HepG2 (cell line): ENCODE measurements around the gene DNAI4. TPM values are rescaled to one million over a fixed set of nuclear protein-coding genes. Genes with fewer than 3 reads are reported as not detected.

Source experiments
- ARNT ChIP-seq: fragments of 450-650 bp; IDR thresholded peaks from 2 replicates; pipeline ENCODE4 v1.6.1; 2017
- BATF2 ChIP-seq: sonication (generic); formaldehyde crosslinking; IDR thresholded peaks from 2 replicates; pipeline ENCODE4 v1.8.0; 2022; ENCODE audit warnings: mild to moderate bottlenecking, missing genetic modification reagents, moderate library complexity
- ERF ChIP-seq: IDR thresholded peaks from 2 replicates; pipeline ENCODE4 v1.6.1; 2018; ENCODE audit warnings: missing biosample characterization, missing genetic modification reagents
- FIP1L1 ChIP-seq: fragments of 200-400 bp; formaldehyde crosslinking; IDR thresholded peaks from 2 replicates; pipeline ENCODE4 v1.6.1; 2018; ENCODE audit warnings: low read depth, mild to moderate bottlenecking, low read length, moderate library complexity, borderline replicate concordance; ENCODE audit not compliant: insufficient read depth
- GPBP1L1 ChIP-seq: sonication (generic); formaldehyde crosslinking; IDR thresholded peaks from 2 replicates; pipeline ENCODE4 v1.5.0; 2020; ENCODE audit warnings: mild to moderate bottlenecking, missing genetic modification reagents
- HNRNPUL1 ChIP-seq: fragments of 200-400 bp; formaldehyde crosslinking; IDR thresholded peaks from 2 replicates; pipeline ENCODE4 v1.6.1; 2017; ENCODE audit warnings: low read depth, mild to moderate bottlenecking, low read length, moderate library complexity
- NFIB ChIP-seq: sonication (generic); formaldehyde crosslinking; IDR thresholded peaks from 2 replicates; pipeline ENCODE4 v1.9.0; 2021; ENCODE audit warnings: missing genetic modification reagents, mild to moderate bottlenecking, borderline replicate concordance
- PLRG1 ChIP-seq: fragments of 450-650 bp; conservative IDR thresholded peaks from 2 replicates; pipeline ENCODE4 v1.6.1; 2016
- SKIL ChIP-seq: sonication (generic); formaldehyde crosslinking; IDR thresholded peaks from 2 replicates; pipeline ENCODE4 v1.8.0; 2022; ENCODE audit warnings: missing genetic modification reagents, mild to moderate bottlenecking, moderate library complexity, borderline replicate concordance
- SNAPC4 ChIP-seq: sonication (generic); formaldehyde crosslinking; IDR thresholded peaks from 2 replicates; pipeline ENCODE4 v1.4.0; 2020; ENCODE audit warnings: mild to moderate bottlenecking, missing genetic modification reagents
- ZFP90 ChIP-seq: sonication (generic); formaldehyde crosslinking; IDR thresholded peaks from 2 replicates; pipeline ENCODE4 v1.8.0; 2022; ENCODE audit warnings: missing genetic modification reagents, mild to moderate bottlenecking, inconsistent platforms, borderline replicate concordance
- ZKSCAN5 ChIP-seq: sonication (generic); formaldehyde crosslinking; IDR thresholded peaks from 2 replicates; pipeline ENCODE4 v1.5.1; 2020; ENCODE audit warnings: mild to moderate bottlenecking, missing genetic modification reagents
- ZNF160 ChIP-seq: sonication (generic); formaldehyde crosslinking; IDR thresholded peaks from 2 replicates; pipeline ENCODE4 v1.8.0; 2022; ENCODE audit warnings: mild to moderate bottlenecking, inconsistent platforms, missing genetic modification reagents
- ZNF572 ChIP-seq: sonication (generic); formaldehyde crosslinking; IDR thresholded peaks from 2 replicates; pipeline ENCODE4 v1.5.1; 2020; ENCODE audit warnings: mild to moderate bottlenecking, missing genetic modification reagents
- ZNF576 ChIP-seq: sonication (generic); formaldehyde crosslinking; IDR thresholded peaks from 2 replicates; pipeline ENCODE4 v1.4.0; 2020; ENCODE audit warnings: mild to moderate bottlenecking, missing genetic modification reagents
- ZXDC ChIP-seq: sonication (generic); formaldehyde crosslinking; IDR thresholded peaks from 2 replicates; pipeline ENCODE4 v1.5.0; 2020; ENCODE audit warnings: mild to moderate bottlenecking, missing genetic modification reagents
- polyA plus RNA-seq, 8 experiments: library from polyadenylated mRNA; depleted of rRNA in 3 of 8; stranded (reverse) in 7 of 8; unstranded in 1 of 8; fragments of >200 nt; fragmentation: Illumina TruSeq in 4 of 8; extraction: Trizol in 4 of 8; gene quantifications; 2 replicates each; pipeline versions ENCODE4 v1.2.1 to v1.2.3, GENCODE V29; 2011 to 2016; ENCODE audit warnings: low read depth in 4 of 8, missing spikeins in 1 of 8, mixed read lengths in 1 of 8; ENCODE audit not compliant: insufficient read depth in 1 of 8
- total RNA-seq, 5 experiments: library from RNA; depleted of rRNA; stranded (reverse); fragments of >200 nt; fragmentation: Illumina TruSeq; extraction: Trizol; gene quantifications; 2 replicates each; pipeline ENCODE4 v1.2.3, GENCODE V29; 2016; ENCODE audit warnings: low read depth in 1 of 5

DNAI4 gene
- total and polyA plus RNA-seq, 2 of the 13 experiments (the other 11 are each of a cell fraction or from before 2014, with no cell fraction given) = 0.04 to 0.08 TPM

GRCh38 chr1:66924756-66925557 is at the start of gene DNAI4, which contains the start of gene MIER1 (continued):
- TF ChIP-seq SNAPC4 (CRISPR knock-in tag) (no peak), ERF (CRISPR knock-in tag) (peak; percentile 57; the same call in 1 of the 2 replicates), HNRNPUL1 (no peak), ZXDC (CRISPR knock-in tag) (no peak; the same call in 1 of the 2 replicates), FIP1L1 (no peak), BATF2 (CRISPR knock-in tag) (no peak), ARNT (no peak), SKIL (peak; percentile 54; the same call in 1 of the 2 replicates), ZFP90 (CRISPR knock-in tag) (no peak), PLRG1 (no peak), ZKSCAN5 (no peak), GPBP1L1 (no peak), ZNF160 (CRISPR knock-in tag) (no peak), ZNF576 (CRISPR knock-in tag) (no peak), ZNF572 (CRISPR knock-in tag) (peak; percentile 59; the same call in 1 of the 2 replicates), NFIB (no peak)
